OCI-LY1 (cell line): Measurements from ENCODE around the gene CDK13.

Experiments
- H2AFZ ChIP-seq: fragments of 200-600 bp; sonication (generic), shearing (Covaris generic); 2 replicates; pipeline ENCODE4 v1.6.0; 2014; ENCODE audit warnings: antibody characterized with exemption, mild to moderate bottlenecking, low read length
- H3F3A ChIP-seq: fragments of 200-600 bp; sonication (generic), shearing (Covaris generic); 2 replicates; pipeline ENCODE4 v1.6.0; 2014; ENCODE audit warnings: mild to moderate bottlenecking, antibody characterized with exemption, low read length, moderate library complexity; ENCODE audit not compliant: insufficient read depth
- H3K27ac ChIP-seq: fragments of 200-600 bp; sonication (generic); 2 replicates; pipeline ENCODE4 v1.5.1; 2014; ENCODE audit warnings: low read length, mixed run types, mild to moderate bottlenecking, low read depth; ENCODE audit not compliant: poor library complexity, severe bottlenecking
- H3K27me3 ChIP-seq: fragments of 200-600 bp; sonication (generic); 2 replicates; pipeline ENCODE4 v1.6.0; 2014; ENCODE audit warnings: antibody characterized with exemption, mild to moderate bottlenecking, low read length, moderate library complexity; ENCODE audit not compliant: insufficient read depth
- H3K36me3 ChIP-seq: fragments of 200-600 bp; sonication (generic); 2 replicates; pipeline ENCODE4 v1.6.1; 2014; ENCODE audit warnings: mild to moderate bottlenecking, antibody characterized with exemption, low read length, moderate library complexity, mixed read lengths; ENCODE audit not compliant: insufficient read depth
- H3K4me1 ChIP-seq: fragments of 200-600 bp; sonication (generic); 2 replicates; pipeline ENCODE4 v1.5.1; 2014; ENCODE audit warnings: mild to moderate bottlenecking, low read length, moderate library complexity; ENCODE audit not compliant: insufficient read depth, severe bottlenecking
- H3K4me2 ChIP-seq: fragments of 200-600 bp; sonication (generic), shearing (Covaris generic); 2 replicates; pipeline ENCODE4 v1.6.1; 2014; ENCODE audit warnings: low read length
- H3K4me3 ChIP-seq: fragments of 200-600 bp; sonication (generic); 2 replicates; pipeline ENCODE4 v1.5.1; 2014; ENCODE audit warnings: low read length, low read depth, mild to moderate bottlenecking, mixed read lengths; ENCODE audit not compliant: poor library complexity, severe bottlenecking
- H3K79me2 ChIP-seq: fragments of 200-600 bp; shearing (Covaris generic); 2 replicates; pipeline ENCODE4 v1.6.1; 2016; ENCODE audit warnings: mixed run types, low read length, mixed read lengths; ENCODE audit not compliant: insufficient read depth
- H3K9ac ChIP-seq: fragments of 200-600 bp; sonication (generic), shearing (Covaris generic); 2 replicates; pipeline ENCODE4 v1.6.1; 2014; ENCODE audit warnings: mild to moderate bottlenecking, low read length, mixed read lengths
- H3K9me2 ChIP-seq: fragments of 200-600 bp; sonication (generic), shearing (Covaris generic); 2 replicates; pipeline ENCODE4 v1.6.1; 2014; ENCODE audit warnings: low read depth, mild to moderate bottlenecking, low read length, mixed read lengths
- H3K9me3 ChIP-seq: fragments of 200-600 bp; shearing (Covaris generic); 2 replicates; pipeline ENCODE4 v1.6.1; 2014; ENCODE audit warnings: low read length, mixed read lengths
- H4K20me1 ChIP-seq: fragments of 200-600 bp; sonication (generic), shearing (Covaris generic); 2 replicates; pipeline ENCODE4 v1.6.0; 2016; ENCODE audit warnings: mild to moderate bottlenecking, low read length; ENCODE audit not compliant: insufficient read depth
- EZH2 ChIP-seq: fragments of 200-600 bp; sonication (generic), shearing (Covaris generic); IDR thresholded peaks from 2 replicates; pipeline ENCODE4 v1.8.0; 2017; ENCODE audit warnings: borderline replicate concordance, mixed run types, mild to moderate bottlenecking, antibody characterized with exemption, low read length, moderate library complexity, mixed read lengths
- TF ChIP-seq, protein P1 (sequence below): fragments of 200-600 bp; sonication (generic), shearing (Covaris generic); IDR thresholded peaks from 2 replicates; pipeline ENCODE4 v1.5.1; 2017; ENCODE audit warnings: mild to moderate bottlenecking, antibody characterized with exemption, low read length, moderate library complexity, mixed read lengths

The CDK13 gene

DNA sequence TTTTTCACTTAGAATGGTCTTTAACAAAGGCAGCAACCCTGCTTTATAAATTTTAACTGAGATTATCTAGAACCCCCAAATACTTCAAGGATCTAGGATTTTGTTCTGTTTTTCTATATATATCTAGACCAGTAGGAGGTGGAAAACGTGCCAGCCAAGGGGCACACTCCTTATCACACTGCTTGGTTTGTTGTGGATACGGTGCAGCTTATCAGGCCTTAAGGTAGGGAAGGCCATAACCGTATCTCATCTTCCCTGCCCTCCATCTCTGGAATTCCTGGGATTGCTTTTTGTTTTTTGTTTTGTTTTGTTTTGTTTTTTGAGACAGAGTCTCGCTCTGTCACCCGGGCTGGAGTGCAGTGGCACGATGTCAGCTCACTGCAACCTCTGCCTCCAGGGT, 109.0 kb downstream of the CDK13 start:
- no peak overlapping the region for H3K4me3 ChIP-seq
- H3K27me3 ChIP-seq = no peaks in the 10 kb centered on the region
- H3K36me3 ChIP-seq = peaks cover 17% of the 10 kb centered on the region; the same call in 1 of the 2 replicates
- H2AFZ ChIP-seq = no peak overlapping the region
- no peak overlapping the region for H3K9ac ChIP-seq
- no peaks in the 10 kb centered on the region for H3K9me2 ChIP-seq
- H3K4me1 ChIP-seq = no peaks in the 10 kb centered on the region
- no peak overlapping the region for H3K27ac ChIP-seq
- no peaks in the 10 kb centered on the region for H3K9me3 ChIP-seq
- H3F3A ChIP-seq = no peaks in the 10 kb centered on the region
- no peaks in the 10 kb centered on the region for H4K20me1 ChIP-seq
- H3K4me2 ChIP-seq = no peak overlapping the region
- no peaks in the 10 kb centered on the region for H3K79me2 ChIP-seq
- TF ChIP-seq, protein P1, sequence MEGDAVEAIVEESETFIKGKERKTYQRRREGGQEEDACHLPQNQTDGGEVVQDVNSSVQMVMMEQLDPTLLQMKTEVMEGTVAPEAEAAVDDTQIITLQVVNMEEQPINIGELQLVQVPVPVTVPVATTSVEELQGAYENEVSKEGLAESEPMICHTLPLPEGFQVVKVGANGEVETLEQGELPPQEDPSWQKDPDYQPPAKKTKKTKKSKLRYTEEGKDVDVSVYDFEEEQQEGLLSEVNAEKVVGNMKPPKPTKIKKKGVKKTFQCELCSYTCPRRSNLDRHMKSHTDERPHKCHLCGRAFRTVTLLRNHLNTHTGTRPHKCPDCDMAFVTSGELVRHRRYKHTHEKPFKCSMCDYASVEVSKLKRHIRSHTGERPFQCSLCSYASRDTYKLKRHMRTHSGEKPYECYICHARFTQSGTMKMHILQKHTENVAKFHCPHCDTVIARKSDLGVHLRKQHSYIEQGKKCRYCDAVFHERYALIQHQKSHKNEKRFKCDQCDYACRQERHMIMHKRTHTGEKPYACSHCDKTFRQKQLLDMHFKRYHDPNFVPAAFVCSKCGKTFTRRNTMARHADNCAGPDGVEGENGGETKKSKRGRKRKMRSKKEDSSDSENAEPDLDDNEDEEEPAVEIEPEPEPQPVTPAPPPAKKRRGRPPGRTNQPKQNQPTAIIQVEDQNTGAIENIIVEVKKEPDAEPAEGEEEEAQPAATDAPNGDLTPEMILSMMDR = no peak
- TF ChIP-seq EZH2 = no peak

GRCh38 chr7:40072268-40072667, 122.2 kb downstream of the CDK13 start:
- Histone ChIP-seq H3K4me1 (no peaks in the 10 kb centered on the region), H3K4me2 (no peak overlapping the region), H3K27ac (no peak overlapping the region), H3K27me3 (no peaks in the 10 kb centered on the region), H2AFZ (no peak overlapping the region), H4K20me1 (no peaks in the 10 kb centered on the region), H3K9me2 (no peaks in the 10 kb centered on the region), H3K9ac (no peak overlapping the region), H3F3A (no peaks in the 10 kb centered on the region), H3K79me2 (no peaks in the 10 kb centered on the region), H3K4me3 (no peak overlapping the region), H3K9me3 (no peaks in the 10 kb centered on the region), H3K36me3 (peaks cover 11% of the 10 kb centered on the region; the same call in 1 of the 2 replicates)
- TF ChIP-seq, protein P1 = no peak
- no peak for TF ChIP-seq EZH2

GRCh38 chr7:40073239-40073638, 123.2 kb downstream of the CDK13 start:
- no peak overlapping the region for H3K27ac ChIP-seq
- H3K9me3 ChIP-seq = no peaks in the 10 kb centered on the region
- no peak for TF ChIP-seq EZH2
- TF ChIP-seq, protein P1 = no peak
- H4K20me1 ChIP-seq = no peaks in the 10 kb centered on the region
- H2AFZ ChIP-seq = no peak overlapping the region
- no peak overlapping the region for H3K9ac ChIP-seq
- no peaks in the 10 kb centered on the region for H3K9me2 ChIP-seq
- no peaks in the 10 kb centered on the region for H3K79me2 ChIP-seq
- H3K36me3 ChIP-seq = 0 out of 2 replicates have a peak, but pooled peaks cover 9% of the 10 kb centered on the region
- no peak overlapping the region for H3K4me2 ChIP-seq
- H3K27me3 ChIP-seq = no peaks in the 10 kb centered on the region
- H3F3A ChIP-seq = no peaks in the 10 kb centered on the region
- H3K4me1 ChIP-seq = no peaks in the 10 kb centered on the region
- no peak overlapping the region for H3K4me3 ChIP-seq
